ENCODE measurements around the gene ERRFI1. TPM values are rescaled to one million over a fixed set of nuclear protein-coding genes. Genes with fewer than 3 reads are reported as not detected.

Gene ERRFI1
- total RNA-seq, 1 experiment from 2014 or later, result not detected

Small RNA genes lying within 50 kb of the gene (small RNA-seq; reads per million reads assigned to genes)
- not detected for gene RF00019

Other genes with a start within 250 kb of the ERRFI1 start
- 0.51 and 3.5 TPM in 2 replicates for gene PER3, start 242.0 kb downstream of the ERRFI1 start, total RNA-seq (2014; rRNA removed; shearing (Covaris generic); ENCODE audit: low replicate concordance)
- not detected in 2 replicates for gene UTS2, start 173.2 kb downstream of the ERRFI1 start, total RNA-seq (2014; rRNA removed; shearing (Covaris generic); ENCODE audit: low replicate concordance)
- gene TNFRSF9, start 85.5 kb downstream of the ERRFI1 start, total RNA-seq (2014; rRNA removed; shearing (Covaris generic); ENCODE audit: low replicate concordance), result not detected in 2 replicates
- gene PARK7, start 64.6 kb downstream of the ERRFI1 start, total RNA-seq (2014; rRNA removed; shearing (Covaris generic); ENCODE audit: low replicate concordance), result 146 and 207 TPM in 2 replicates

Measured in Karpas-422 (cell line).